Suppressor macrophage treated with lipopolysaccharide for 1 hour (primary cell): ENCODE data around the gene CLIC5.

ENCODE experiments used
- DNase-seq, 3 donors: peaks; one replicate each; pipeline ENCODE4 v3.0.0-alpha.2; 2020 to 2022

Gene CLIC5

GRCh38 chr6:46015119-46015968 is at the start of gene CLIC5:
TSS of gene CLIC5 (minus strand) at chr6:46015860. CDS start at chr6:46015542, 318 bp downstream.
- peak; percentile 29 to 73 (median 46) for DNase-seq

DNA sequence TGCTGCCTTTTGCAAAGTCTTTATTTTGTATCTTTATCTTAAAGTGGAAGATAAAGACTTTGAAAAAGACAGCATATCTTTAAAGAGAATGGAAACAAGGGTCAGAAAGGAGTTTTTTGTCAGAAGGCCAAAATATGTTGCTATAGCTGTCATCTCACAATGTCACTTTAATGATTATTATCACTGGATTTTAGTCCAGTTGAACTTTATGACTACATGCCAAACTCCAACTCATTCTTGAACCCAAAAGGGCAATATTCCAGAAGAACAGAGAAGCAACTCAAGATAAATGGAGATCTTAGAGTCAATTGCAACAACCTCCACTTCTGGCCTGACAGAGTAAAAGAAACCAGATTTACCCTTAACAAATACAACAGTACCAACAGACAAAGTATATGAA is 47.3 kb upstream of the CLIC5 start:
- DNase-seq = no peak

DNA sequence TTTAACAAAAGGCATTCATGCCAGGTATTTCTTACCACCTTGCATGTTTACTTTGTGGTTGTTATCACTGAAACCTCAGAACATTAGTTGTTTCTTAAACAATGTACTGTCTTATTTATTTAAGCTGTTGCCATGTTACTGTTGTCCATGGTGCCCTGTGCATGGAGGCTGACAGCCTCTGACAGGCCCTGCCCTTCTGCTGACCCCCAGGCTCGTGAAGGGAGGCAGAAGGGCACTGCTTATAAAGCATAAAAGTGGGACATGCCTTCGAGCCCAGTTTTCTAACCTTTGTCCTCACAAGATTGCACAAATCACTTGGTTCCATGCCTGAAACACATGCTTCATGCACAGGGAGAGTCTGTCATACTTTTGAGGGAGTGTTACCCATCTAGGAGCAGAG is 46.7 kb upstream of the CLIC5 start:
- DNase-seq = no peak

GRCh38 chr6:46061497-46061896 is 45.8 kb upstream of the CLIC5 start:
- DNase-seq = no peak

GRCh38 chr6:46059608-46060007 is 43.9 kb upstream of the CLIC5 start:
- DNase-seq = peak; percentile 51 to 68 (median 54)

GRCh38 chr6:46058951-46059350 is 43.3 kb upstream of the CLIC5 start:
- DNase-seq = no peak

DNA sequence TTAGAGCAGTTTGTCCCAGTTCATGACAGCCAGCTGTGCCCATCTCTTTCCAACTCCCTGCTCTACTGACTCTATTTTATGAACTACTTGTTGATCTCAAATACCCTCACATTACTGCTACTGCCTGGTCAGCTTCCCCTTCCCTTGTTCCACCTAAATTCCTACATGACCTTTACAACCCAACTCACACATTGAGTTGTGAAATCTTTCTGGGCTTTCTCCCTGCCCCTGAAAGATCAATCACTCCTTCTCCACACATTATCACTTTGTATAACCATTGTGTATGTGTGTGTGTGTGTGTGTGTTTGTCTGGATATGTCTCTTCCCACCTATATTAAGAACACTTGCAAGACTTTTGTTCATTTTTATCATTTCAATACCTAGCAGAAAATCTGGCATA is 42.1 kb upstream of the CLIC5 start:
- DNase-seq = no peak

- DNase-seq = no peak
Measured at GRCh38 chr6:46056906-46057529, 41.4 kb upstream of the CLIC5 start.

- DNase-seq = no peak
Measured at GRCh38 chr6:46054516-46054915, 38.9 kb upstream of the CLIC5 start.

- DNase-seq = peak; percentile 8 to 49 (median 15)
Measured at GRCh38 chr6:46053039-46053933, 37.6 kb upstream of the CLIC5 start.

DNA sequence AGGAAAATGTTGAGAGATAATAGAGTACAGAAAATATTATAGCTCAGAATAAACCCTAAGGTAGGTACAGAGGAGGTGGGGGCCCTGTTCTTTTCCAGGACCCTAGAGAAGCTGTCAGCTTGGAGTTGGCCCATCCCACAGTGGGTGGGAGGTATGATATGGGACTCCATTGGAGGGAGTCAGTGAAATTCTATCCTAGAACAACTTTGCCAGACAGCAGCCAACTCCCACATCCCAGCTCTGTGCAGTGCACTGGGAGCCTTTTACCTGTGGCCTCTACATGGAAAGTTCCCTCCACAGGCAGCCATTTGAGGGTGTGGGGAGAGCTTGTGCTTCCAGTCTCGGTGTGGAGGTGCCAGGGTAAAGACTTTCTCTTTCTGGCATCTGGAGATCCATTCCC is 36.8 kb upstream of the CLIC5 start:
- DNase-seq = no peak

- no peak for DNase-seq
Measured at GRCh38 chr6:46051962-46052361, 36.3 kb upstream of the CLIC5 start.

DNA sequence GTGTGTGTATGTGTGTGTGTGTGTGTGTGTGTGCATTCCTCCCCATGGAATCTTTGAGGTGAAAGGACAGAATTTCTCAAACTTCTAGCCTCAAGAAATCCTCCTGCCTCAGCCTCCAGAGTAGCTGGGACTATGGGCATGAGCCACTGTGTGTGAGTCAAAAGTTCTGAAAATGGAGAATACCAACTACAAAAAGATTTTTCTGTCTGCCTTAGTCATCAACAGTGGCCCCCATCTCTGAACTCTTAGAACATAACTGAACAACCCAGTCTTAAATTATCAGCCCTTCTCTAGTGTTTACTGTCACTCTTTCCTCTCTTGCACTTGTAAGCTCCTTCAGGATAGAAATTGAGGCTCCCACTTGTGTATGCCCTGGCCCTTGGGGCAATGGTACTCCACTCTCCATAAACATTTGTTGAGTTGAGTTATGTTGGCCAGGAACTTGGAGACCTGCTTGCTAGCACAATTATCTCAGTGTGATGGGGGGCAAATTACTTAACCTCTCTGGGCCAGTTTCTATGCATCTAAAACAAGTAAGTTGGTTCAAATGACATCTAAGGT is 35.3 kb upstream of the CLIC5 start:
- no peak for DNase-seq

GRCh38 chr6:46048646-46049297 is 33.1 kb upstream of the CLIC5 start:
- no peak for DNase-seq

DNA sequence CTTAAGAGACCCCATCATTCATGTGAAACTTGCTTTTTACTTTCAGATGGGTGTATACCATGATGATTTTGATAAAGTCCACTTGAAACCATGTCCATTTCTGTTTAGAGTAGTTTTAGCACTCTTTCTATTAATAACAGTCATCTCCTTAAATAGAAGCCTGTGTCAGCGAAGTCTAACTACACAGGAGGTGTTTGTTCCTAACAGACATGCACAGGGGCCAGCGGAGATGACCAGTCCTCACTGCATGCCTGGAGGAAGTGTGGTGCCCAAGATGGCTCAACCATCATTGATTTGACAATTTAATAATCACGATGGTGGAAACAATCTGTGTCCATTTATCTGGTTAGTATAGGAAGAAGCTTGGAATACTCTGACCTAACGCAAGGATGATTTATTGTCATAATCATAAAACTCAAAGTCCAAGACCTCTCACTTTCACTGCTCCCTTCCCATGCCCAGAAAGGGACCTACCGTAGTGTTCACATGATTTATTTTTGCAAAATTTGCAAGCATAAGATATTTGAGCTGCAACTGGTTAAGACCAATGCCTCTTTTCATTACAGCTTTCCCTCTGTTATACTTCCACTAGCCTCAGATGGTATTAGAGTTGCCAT is 31.0 kb upstream of the CLIC5 start:
- DNase-seq = no peak

GRCh38 chr6:46044881-46045617 is 29.4 kb upstream of the CLIC5 start:
- DNase-seq = peak; percentile 86 to 94 (median 92)

GRCh38 chr6:46042355-46042999 is 26.8 kb upstream of the CLIC5 start:
- peak; percentile 64 to 76 (median 74) for DNase-seq

DNA sequence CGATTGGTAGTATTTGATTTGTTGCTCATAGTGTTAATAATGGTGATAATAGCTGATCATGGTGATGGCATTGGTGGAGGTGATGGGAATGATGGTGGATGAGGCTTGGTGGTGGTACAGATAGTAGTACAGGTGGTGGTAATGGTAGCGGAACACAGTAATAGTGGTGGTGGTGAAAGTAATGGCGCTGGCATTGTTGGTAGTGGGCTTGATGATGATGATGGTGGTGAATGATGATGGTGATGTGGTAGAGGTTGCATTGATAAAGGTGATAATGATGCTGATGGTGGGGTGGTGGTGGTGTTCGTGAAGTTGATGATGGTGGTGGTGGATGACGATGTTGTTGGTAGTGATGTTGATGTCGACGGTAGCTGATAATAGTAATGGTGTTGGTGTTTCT is 24.6 kb upstream of the CLIC5 start:
- DNase-seq = no peak

DNA sequence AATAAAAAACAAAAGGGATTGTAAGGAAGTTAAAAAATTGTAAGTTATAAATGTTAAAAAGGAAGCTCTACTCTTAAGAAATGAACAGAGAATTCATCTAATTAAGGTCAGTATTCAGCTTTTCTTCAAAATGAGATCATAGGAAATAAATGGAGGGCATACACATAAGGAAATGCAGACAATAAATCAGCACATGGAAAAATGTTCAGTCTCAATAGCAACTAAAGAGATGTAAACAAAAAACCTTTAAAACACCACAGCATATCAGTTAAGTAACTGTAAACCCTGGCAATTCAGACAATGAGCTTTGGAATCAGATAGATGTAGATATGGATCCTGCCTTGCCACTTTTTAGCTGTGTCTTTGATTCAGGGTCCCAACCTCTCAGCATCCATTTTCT is 24.0 kb upstream of the CLIC5 start:
- no peak for DNase-seq

DNA sequence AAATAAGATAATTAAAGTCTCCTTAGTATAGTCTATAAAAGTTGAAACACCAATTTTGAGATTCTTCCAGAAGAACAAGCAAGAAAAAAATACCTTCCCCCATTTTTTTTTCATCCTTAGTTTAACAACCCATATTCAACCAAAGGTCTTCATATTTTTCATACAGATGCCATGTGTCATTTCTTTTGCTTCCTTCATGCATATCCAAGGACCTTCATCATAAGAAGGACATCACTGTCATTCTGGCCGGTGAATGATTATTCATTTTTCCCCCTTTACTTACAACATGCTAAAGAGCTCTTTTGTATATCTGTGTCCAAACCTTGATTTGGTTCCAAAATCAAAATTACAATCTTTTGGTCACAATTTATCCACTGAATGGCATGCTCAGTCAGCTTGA is 21.3 kb upstream of the CLIC5 start:
- DNase-seq = no peak

GRCh38 chr6:46035242-46035641 is 19.6 kb upstream of the CLIC5 start:
- DNase-seq = no peak
